GM23338 (cell line): ENCODE data around the gene CLIC3.

Experiments used
- CREB1 ChIP-seq: fragments of 250-450 bp; sonication (Bioruptor Pico); IDR thresholded peaks from 2 replicates; pipeline ENCODE4 v1.5.0; 2020; ENCODE audit warnings: low read depth, mild to moderate bottlenecking, moderate library complexity
- EZH2 ChIP-seq: fragments of 200-600 bp; sonication (generic); IDR thresholded peaks from one replicate; pipeline ENCODE4 v1.8.0; 2017; ENCODE audit warnings: antibody characterized with exemption, mild to moderate bottlenecking, low read depth; ENCODE audit not compliant: unreplicated experiment
- EZH2phosphoT487 ChIP-seq: fragments of 200-600 bp; sonication (generic); IDR thresholded peaks from one replicate; pipeline ENCODE4 v1.8.1; 2018; ENCODE audit warnings: antibody characterized with exemption; ENCODE audit not compliant: unreplicated experiment
- POLR2AphosphoS5 ChIP-seq: IDR thresholded peaks from 2 replicates; pipeline ENCODE4 v1.6.1; 2016; ENCODE audit warnings: antibody characterized with exemption, low read depth
- ZNF331 ChIP-seq: fragments of 250-450 bp; sonication (Bioruptor Pico); IDR thresholded peaks from 2 replicates; pipeline ENCODE4 v1.5.0; 2020; ENCODE audit warnings: low read depth, mild to moderate bottlenecking, moderate library complexity
- TF ChIP-seq, protein P1 (sequence below), 2 experiments: fragments of 200-600 bp in 1 of 2; sonication (generic) in 1 of 2; conservative IDR thresholded peaks; 2 replicates each; pipeline versions ENCODE4 v1.5.1 to v1.6.1; 2016 to 2017; ENCODE audit warnings: antibody characterized with exemption in 2 of 2, low read depth in 2 of 2, mild to moderate bottlenecking in 2 of 2, moderate library complexity in 1 of 2
- TF ChIP-seq, protein P2 (sequence below): IDR thresholded peaks from one replicate; pipeline ENCODE4 v1.6.1; 2018; ENCODE audit warnings: antibody characterized with exemption; ENCODE audit not compliant: unreplicated experiment
- TF ChIP-seq, protein P3 (sequence below): IDR thresholded peaks from 2 replicates; pipeline ENCODE4 v1.6.1; 2016; ENCODE audit warnings: antibody characterized with exemption

GRCh38 chr9:136997830-136998234 lies 1.5 kb upstream of the CLIC3 start:
- TF ChIP-seq, protein P1, sequence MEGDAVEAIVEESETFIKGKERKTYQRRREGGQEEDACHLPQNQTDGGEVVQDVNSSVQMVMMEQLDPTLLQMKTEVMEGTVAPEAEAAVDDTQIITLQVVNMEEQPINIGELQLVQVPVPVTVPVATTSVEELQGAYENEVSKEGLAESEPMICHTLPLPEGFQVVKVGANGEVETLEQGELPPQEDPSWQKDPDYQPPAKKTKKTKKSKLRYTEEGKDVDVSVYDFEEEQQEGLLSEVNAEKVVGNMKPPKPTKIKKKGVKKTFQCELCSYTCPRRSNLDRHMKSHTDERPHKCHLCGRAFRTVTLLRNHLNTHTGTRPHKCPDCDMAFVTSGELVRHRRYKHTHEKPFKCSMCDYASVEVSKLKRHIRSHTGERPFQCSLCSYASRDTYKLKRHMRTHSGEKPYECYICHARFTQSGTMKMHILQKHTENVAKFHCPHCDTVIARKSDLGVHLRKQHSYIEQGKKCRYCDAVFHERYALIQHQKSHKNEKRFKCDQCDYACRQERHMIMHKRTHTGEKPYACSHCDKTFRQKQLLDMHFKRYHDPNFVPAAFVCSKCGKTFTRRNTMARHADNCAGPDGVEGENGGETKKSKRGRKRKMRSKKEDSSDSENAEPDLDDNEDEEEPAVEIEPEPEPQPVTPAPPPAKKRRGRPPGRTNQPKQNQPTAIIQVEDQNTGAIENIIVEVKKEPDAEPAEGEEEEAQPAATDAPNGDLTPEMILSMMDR (conservative IDR thresholded peaks at IDR 0.05; ENCODE audit: low read depth in 2 of 2), result peak in 1 of 2 experiments; percentile 9; a peak in 1 of 4 replicates
- TF ChIP-seq POLR2AphosphoS5 (no peak), EZH2phosphoT487 (no peak), CREB1 (CRISPR knock-in tag) (no peak), EZH2 (no peak), ZNF331 (CRISPR knock-in tag) (no peak)
- TF ChIP-seq, protein P2, sequence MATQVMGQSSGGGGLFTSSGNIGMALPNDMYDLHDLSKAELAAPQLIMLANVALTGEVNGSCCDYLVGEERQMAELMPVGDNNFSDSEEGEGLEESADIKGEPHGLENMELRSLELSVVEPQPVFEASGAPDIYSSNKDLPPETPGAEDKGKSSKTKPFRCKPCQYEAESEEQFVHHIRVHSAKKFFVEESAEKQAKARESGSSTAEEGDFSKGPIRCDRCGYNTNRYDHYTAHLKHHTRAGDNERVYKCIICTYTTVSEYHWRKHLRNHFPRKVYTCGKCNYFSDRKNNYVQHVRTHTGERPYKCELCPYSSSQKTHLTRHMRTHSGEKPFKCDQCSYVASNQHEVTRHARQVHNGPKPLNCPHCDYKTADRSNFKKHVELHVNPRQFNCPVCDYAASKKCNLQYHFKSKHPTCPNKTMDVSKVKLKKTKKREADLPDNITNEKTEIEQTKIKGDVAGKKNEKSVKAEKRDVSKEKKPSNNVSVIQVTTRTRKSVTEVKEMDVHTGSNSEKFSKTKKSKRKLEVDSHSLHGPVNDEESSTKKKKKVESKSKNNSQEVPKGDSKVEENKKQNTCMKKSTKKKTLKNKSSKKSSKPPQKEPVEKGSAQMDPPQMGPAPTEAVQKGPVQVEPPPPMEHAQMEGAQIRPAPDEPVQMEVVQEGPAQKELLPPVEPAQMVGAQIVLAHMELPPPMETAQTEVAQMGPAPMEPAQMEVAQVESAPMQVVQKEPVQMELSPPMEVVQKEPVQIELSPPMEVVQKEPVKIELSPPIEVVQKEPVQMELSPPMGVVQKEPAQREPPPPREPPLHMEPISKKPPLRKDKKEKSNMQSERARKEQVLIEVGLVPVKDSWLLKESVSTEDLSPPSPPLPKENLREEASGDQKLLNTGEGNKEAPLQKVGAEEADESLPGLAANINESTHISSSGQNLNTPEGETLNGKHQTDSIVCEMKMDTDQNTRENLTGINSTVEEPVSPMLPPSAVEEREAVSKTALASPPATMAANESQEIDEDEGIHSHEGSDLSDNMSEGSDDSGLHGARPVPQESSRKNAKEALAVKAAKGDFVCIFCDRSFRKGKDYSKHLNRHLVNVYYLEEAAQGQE, result no peak
- TF ChIP-seq, protein P3, sequence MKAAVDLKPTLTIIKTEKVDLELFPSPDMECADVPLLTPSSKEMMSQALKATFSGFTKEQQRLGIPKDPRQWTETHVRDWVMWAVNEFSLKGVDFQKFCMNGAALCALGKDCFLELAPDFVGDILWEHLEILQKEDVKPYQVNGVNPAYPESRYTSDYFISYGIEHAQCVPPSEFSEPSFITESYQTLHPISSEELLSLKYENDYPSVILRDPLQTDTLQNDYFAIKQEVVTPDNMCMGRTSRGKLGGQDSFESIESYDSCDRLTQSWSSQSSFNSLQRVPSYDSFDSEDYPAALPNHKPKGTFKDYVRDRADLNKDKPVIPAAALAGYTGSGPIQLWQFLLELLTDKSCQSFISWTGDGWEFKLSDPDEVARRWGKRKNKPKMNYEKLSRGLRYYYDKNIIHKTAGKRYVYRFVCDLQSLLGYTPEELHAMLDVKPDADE, result no peak
